Melanocyte of skin (primary cell): Measurements from ENCODE around the gene DHCR24. TPM values are rescaled to one million over a fixed set of nuclear protein-coding genes. Genes with fewer than 3 reads are reported as not detected.

Experiments
- total RNA-seq, 2 donors: library from RNA; depleted of rRNA; stranded (reverse); fragments of >200 nt; gene quantifications; 2 replicates each; pipeline ENCODE4 v1.2.3, GENCODE V29; 2012

Gene DHCR24, protein sequence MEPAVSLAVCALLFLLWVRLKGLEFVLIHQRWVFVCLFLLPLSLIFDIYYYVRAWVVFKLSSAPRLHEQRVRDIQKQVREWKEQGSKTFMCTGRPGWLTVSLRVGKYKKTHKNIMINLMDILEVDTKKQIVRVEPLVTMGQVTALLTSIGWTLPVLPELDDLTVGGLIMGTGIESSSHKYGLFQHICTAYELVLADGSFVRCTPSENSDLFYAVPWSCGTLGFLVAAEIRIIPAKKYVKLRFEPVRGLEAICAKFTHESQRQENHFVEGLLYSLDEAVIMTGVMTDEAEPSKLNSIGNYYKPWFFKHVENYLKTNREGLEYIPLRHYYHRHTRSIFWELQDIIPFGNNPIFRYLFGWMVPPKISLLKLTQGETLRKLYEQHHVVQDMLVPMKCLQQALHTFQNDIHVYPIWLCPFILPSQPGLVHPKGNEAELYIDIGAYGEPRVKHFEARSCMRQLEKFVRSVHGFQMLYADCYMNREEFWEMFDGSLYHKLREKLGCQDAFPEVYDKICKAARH
- 100 to 1,000 TPM; 268 to 305 TPM for total RNA-seq

DNA sequence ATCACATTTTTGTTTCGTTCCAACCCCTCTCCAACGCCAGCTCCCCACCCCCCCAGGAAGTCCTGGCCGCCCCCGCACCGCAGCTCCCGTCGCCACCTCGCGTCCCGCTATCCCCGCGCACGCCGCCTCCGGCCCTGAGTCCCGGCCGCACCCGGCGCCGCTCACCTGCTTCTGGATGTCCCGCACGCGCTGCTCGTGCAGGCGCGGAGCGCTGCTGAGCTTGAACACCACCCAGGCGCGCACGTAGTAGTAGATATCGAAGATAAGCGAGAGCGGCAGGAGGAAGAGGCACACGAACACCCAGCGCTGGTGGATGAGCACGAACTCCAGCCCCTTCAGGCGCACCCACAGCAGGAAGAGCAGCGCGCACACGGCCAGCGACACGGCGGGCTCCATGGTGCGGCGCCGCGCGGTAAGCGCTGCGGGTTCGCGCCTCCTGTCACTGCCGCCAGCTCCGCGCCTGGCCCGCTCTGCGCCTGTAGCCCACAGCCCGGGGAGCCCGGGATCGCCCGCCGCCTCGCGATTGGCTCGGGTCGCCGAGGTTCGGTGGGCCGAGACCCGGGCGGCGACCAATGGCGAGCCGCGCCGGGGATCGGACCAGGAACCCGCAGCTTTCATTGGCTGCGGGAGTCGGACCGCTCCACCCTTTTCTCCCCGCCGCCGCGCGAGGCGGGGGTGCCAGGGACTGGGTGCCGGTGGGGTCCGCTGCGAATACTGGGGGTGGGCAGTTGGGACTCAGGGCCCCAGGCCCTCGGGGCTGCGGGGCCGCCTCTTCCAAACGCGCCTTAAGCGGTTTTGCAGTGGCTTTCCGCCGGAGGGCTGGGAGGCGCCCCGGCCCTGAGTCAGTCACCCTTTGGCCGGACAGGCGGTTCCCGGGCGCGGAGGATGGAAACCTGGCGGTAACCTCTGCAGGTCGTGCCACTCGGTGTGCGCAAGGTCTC, at the start of gene DHCR24:
DHCR24 (minus strand) TSS at position 472 of the 941 bp plus-strand sequence; CDS start at position 396, 76 bp downstream.

DNA sequence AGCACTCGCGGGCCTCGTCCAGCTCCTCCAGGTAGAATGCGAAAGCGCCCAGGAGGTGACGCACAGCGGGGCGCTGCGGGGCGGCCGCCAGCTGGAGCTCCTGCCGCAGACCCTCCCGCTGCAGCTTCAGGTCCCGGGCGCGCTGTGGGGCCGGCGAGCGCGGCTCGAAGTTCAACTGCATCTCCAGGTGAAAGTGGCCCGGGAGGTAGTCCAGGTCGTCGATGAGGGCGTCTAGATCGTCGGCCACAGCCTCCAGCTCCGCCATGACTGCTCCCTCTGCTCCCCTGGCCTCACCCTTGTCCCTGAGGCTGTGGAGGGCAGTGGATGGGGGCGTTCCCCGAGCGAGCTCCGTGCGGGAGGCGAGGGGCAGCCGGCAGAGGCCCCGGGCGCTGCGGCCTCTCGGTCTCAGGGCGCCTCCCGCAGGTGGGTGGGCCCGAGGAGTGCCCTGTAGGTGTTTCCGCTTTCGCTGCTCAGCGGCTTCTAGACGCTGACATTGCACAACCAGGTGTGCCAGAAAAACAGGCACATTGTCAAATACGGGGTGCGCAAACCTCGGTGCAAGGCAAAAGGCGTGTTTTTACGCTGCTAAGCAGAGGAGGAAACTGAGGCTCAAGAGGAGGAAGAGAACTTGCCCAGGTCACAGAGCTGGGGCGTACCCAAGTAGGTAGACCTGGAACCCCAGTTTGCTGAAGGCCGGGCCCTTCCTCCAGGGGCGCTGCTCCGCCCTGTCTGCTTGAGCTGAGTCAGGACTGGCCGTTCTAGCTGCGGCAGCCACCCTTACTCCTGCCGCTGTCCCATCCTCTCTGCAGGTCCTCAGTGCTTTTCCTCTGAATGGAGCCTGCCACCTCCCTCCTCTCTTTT, 85.9 kb downstream of the DHCR24 start, which contains the start of gene TTC22:
TTC22 (minus strand) TSS at position 425 of the 861 bp plus-strand sequence; CDS start at position 265, 160 bp downstream.

Other genes starting within 250 kb of the DHCR24 start
- under 1 TPM in 1 of 2 donors, not detected in 1; 0.69 TPM for gene MROH7, start 245.4 kb downstream of the DHCR24 start, total RNA-seq
- gene TTC4, start 171.3 kb downstream of the DHCR24 start, total RNA-seq = 10 to 100 TPM; 13.4 to 23.6 TPM
- gene PARS2, start 122.7 kb downstream of the DHCR24 start, total RNA-seq = 1 to 10 TPM; 5.9 to 8.7 TPM
- under 1 TPM in 1 of 2 donors, not detected in 1; under 0.01 TPM for gene TTC22, start 85.9 kb downstream of the DHCR24 start, total RNA-seq
- gene TMEM61, start 93.4 kb upstream of the DHCR24 start, total RNA-seq = not detected
- gene BSND, start 111.7 kb upstream of the DHCR24 start, total RNA-seq = not detected
- 1 to 10 TPM in 1 of 2 donors, under 1 TPM in 1; 0.33 to 1.7 TPM for gene PCSK9, start 152.4 kb upstream of the DHCR24 start, total RNA-seq